Calu3 (cell line): ENCODE measurements around the gene ARL8A. TPM values are rescaled to one million over a fixed set of nuclear protein-coding genes. Genes with fewer than 3 reads are reported as not detected.

Source experiments
- BruUV-seq: library from RNA; stranded (reverse); fragments of 400-500 nt; replicated peaks from 2 replicates; lab custom pipeline; 2021; lab: Mats Ljungman, UMichigan
- CTCF ChIA-PET: fragments of 300-600 bp; sonication (Branson Sonifier 250); formaldehyde crosslinking; loops from one replicate; lab custom pipeline; 2022; ENCODE audit warnings: antibody characterized with exemption; lab: Charles Lee
- DNase-seq: peaks from one replicate; pipeline ENCODE4 v3.0.0; 2022
- H3K27ac Mint-ChIP-seq: one replicate; pipeline ENCODE4 v1.8.0; 2022; ENCODE audit warnings: mixed read lengths; ENCODE audit not compliant: unreplicated experiment
- H3K27me3 Mint-ChIP-seq: one replicate; pipeline ENCODE4 v1.8.0; 2022; ENCODE audit warnings: mixed read lengths; ENCODE audit not compliant: unreplicated experiment
- H3K36me3 Mint-ChIP-seq: one replicate; pipeline ENCODE4 v1.8.0; 2022; ENCODE audit warnings: mild to moderate bottlenecking, moderate library complexity, mixed read lengths; ENCODE audit not compliant: insufficient read depth, unreplicated experiment
- H3K4me1 Mint-ChIP-seq: one replicate; pipeline ENCODE4 v1.8.0; 2022; ENCODE audit warnings: mild to moderate bottlenecking, low read depth, mixed read lengths; ENCODE audit not compliant: unreplicated experiment
- H3K4me3 Mint-ChIP-seq: one replicate; pipeline ENCODE4 v1.8.0; 2022; ENCODE audit warnings: mild to moderate bottlenecking, low read depth, moderate library complexity, mixed read lengths; ENCODE audit not compliant: unreplicated experiment
- H3K9me3 Mint-ChIP-seq: one replicate; pipeline ENCODE4 v1.8.0; 2022; ENCODE audit warnings: low read depth, mixed read lengths; ENCODE audit not compliant: unreplicated experiment
- intact Hi-C: fragments of 100-400 bp; cut with micrococcal nuclease; formaldehyde crosslinking; loops from one replicate; pipeline ENCODE4 v1.10.0; 2022; ENCODE audit not compliant: unreplicated experiment
- total RNA-seq: library from RNA; stranded (reverse); gene quantifications from 2 replicates; pipeline ENCODE4 v1.2.3, GENCODE V29; 2022
- TF ChIP-seq, protein P1 (sequence below): fragments of 200-600 bp; IDR thresholded peaks from one replicate; pipeline ENCODE4 v1.8.0; 2022; ENCODE audit warnings: antibody characterized with exemption; ENCODE audit not compliant: unreplicated experiment

ARL8A gene
- total RNA-seq, 1 experiment from 2014 or later: 64.1 TPM

DNA sequence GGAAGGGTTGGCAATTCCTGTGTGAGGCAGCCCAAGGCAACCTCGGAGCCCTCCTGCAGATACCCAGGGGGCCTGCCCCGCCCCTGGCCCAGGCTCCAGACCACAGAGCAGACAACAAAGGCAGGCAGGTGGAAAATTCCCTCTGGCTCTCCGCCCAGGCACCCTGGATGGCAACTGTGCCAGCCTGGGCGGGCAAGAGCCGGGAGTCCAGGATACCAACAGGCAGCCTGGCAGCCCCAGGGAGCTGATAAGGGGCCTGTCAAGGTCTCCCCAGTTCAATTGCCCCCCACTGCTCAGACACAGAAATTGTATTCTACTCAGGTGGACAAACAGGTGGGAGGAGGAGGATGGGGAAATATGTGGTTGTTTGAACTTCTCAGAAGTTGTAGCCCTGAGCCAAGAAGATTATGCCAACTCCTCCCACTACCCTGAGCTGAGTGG, 37.2 kb downstream of the ARL8A start:
- H3K9me3 Mint-ChIP-seq: no peaks in the 10 kb centered on the region
- CTCF ChIA-PET: interaction anchor here (0.8 to 4.5 kb wide), 8 partner anchors 11 to 108 kb away, joined by 3 to 47 read pairs (median 6); partner anchors contain the start of gene ELF3
- intact Hi-C loops: loop anchor here (2.0 kb wide), 2 partner anchors 61 to 89 kb away; no protein-coding TSS in a partner anchor
- H3K27me3 Mint-ChIP-seq: no peaks in the 10 kb centered on the region
- TF ChIP-seq, protein P1, sequence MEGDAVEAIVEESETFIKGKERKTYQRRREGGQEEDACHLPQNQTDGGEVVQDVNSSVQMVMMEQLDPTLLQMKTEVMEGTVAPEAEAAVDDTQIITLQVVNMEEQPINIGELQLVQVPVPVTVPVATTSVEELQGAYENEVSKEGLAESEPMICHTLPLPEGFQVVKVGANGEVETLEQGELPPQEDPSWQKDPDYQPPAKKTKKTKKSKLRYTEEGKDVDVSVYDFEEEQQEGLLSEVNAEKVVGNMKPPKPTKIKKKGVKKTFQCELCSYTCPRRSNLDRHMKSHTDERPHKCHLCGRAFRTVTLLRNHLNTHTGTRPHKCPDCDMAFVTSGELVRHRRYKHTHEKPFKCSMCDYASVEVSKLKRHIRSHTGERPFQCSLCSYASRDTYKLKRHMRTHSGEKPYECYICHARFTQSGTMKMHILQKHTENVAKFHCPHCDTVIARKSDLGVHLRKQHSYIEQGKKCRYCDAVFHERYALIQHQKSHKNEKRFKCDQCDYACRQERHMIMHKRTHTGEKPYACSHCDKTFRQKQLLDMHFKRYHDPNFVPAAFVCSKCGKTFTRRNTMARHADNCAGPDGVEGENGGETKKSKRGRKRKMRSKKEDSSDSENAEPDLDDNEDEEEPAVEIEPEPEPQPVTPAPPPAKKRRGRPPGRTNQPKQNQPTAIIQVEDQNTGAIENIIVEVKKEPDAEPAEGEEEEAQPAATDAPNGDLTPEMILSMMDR: no peak
- peak overlapping the region; percentile 31 for H3K4me3 Mint-ChIP-seq
- DNase-seq: peak; percentile 94
- H3K27ac Mint-ChIP-seq: peak overlapping the region; percentile 87
- H3K4me1 Mint-ChIP-seq: peaks cover 66% of the 10 kb centered on the region
- H3K36me3 Mint-ChIP-seq: peaks cover 43% of the 10 kb centered on the region
- BruUV-seq: no TSS peak

DNA sequence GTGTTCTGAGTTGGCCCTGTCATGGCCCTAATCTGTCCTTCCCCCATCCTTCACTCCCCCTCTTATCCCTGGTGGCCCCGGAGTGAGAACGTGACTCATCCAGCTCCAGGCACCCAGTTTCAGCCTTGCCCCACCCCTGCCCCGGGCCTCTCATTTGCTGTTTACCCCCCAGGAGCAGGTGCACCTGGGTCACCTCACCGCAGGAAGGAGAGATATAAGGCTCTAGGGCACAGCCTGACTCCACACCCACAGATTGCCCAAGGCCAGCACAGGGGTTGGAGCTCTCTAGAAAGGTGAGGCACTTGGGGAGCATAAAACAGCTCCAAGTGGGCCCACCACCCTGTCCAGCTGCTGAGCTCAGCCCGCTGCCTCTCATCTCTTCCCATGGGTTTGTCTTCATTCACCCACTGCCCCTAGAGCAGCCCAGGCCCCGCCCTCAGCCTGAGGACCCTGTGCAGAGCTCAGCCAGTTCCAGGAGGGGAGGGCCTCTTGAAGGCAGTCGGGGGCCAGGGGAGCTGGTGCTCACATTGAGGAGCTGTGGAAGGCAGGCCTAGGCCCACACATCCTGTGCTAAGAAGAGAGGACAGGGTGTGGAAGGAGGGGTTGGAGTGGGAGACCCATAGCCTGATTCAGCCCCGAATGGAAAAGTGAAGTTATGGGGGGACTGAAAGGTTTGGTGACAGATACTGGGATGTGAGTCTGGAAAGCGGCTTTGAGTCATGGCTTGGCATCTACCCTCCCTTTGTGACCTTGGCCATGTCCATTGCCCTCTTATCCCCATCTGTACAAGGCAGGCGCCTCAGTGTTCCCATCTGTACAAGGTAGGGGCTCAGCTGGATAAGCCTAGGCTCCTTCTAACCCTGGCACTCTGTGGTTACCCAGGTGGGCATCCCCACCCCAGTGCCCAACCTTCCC, 37.9 kb downstream of the ARL8A start:
- Mint-ChIP-seq H3K27me3 (no peaks in the 10 kb centered on the region), H3K9me3 (no peaks in the 10 kb centered on the region), H3K4me1 (peaks cover 69% of the 10 kb centered on the region), H3K27ac (peak overlapping the region; percentile 87), H3K4me3 (peak overlapping the region; percentile 31), H3K36me3 (peaks cover 44% of the 10 kb centered on the region)
- DNase-seq: peak; percentile 93
- intact Hi-C loops: loop anchor here (1.0 to 2.0 kb wide), 3 partner anchors 21 to 88 kb away; no protein-coding TSS in a partner anchor
- CTCF ChIA-PET: interaction anchor here (0.6 to 4.5 kb wide), 19 partner anchors 11 to 570 kb away, joined by 3 to 47 read pairs (median 4); partner anchors contain the start of genes ELF3 and GPR37L1
- BruUV-seq: TSS peak; percentile 83
- TF ChIP-seq, protein P1: no peak

DNA sequence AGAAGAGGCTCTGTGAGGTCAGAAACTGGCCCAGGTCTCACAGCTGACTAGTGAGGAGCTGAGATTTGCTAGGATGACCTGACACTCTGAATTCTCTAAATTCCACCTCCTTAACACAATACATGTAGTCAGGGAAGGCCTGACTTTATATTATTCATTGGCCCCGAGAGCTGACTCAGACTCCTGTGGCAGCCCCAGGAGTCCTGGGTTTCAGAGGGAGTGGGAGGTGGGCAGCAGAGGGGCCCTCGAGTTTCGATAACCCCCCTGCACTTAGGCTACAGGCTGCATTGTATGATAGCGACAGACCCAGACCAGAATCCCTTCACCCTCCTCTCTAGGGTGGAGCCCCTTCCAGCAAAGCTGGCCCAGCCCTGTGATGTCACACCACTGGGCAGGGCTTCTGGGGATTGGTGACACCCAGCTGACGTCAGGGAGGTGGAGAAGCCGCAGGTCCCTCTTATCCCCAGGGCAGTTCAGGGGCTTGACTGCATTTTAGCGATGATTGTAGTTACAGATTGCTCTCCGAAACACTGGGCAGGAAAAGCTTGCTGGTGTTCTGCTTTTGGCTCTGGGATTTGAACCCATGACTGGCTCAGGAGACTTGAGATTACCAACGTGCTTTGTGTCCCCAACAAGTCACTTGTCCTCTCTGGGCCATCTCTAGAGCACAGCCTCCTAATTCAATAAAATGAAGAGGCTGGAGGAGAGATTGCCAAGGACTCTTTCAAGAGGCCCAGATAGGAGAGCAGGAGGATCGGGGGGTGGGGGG, 38.8 kb downstream of the ARL8A start:
- peak; percentile 96 for DNase-seq
- Mint-ChIP-seq H3K4me1 (peaks cover 71% of the 10 kb centered on the region), H3K4me3 (peak overlapping the region; percentile 31), H3K27ac (peak overlapping the region; percentile 87), H3K27me3 (no peaks in the 10 kb centered on the region), H3K9me3 (no peaks in the 10 kb centered on the region), H3K36me3 (peaks cover 51% of the 10 kb centered on the region)
- CTCF ChIA-PET: interaction anchor here (0.6 to 4.5 kb wide), 18 partner anchors 10 to 569 kb away, joined by 3 to 47 read pairs (median 4); partner anchors contain the start of genes ELF3 and GPR37L1
- BruUV-seq: no TSS peak
- intact Hi-C loops: loop anchor here (1.0 to 2.0 kb wide), 3 partner anchors 20 to 87 kb away; no protein-coding TSS in a partner anchor
- TF ChIP-seq, protein P1: no peak

DNA sequence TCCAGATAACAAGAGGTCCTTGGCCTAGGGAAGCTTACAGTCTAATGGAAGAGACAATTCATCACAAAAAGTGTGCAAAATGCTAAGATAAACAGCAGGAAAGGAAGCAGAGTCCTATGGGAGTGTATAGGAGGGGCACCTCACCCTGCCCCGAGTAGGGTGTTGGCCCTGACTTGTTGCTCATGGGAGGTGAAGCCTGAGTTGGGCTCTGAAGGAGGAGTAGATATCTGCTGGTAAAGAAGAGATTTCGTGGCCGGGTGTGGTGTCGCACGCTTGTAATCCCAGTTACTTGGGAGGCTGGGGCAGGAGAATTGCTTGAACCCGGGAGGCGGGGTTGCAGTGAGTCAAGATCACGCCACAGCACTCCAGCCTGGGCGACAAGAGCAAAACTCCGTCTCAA, 40.5 kb downstream of the ARL8A start:
- Mint-ChIP-seq H3K4me1 (peaks cover 69% of the 10 kb centered on the region), H3K4me3 (no peak overlapping the region), H3K36me3 (peaks cover 51% of the 10 kb centered on the region), H3K27ac (peak overlapping the region; percentile 87), H3K9me3 (no peaks in the 10 kb centered on the region), H3K27me3 (no peaks in the 10 kb centered on the region)
- BruUV-seq: no TSS peak
- intact Hi-C loops: no loop called here
- TF ChIP-seq, protein P1: no peak
- DNase-seq: no peak
- CTCF ChIA-PET: interaction anchor here (0.6 kb wide), 1 partner anchor 180 kb away, joined by 3 read pairs; no protein-coding TSS in a partner anchor
